Measurements from ENCODE around the gene BAHCC1. TPM values are rescaled to one million over a fixed set of nuclear protein-coding genes. Genes with fewer than 3 reads are reported as not detected.

BAHCC1 gene
- total and polyA plus RNA-seq, 12 donors = 4.8 to 13.1 (median 9.2) TPM

- TF ChIP-seq, protein P1, sequence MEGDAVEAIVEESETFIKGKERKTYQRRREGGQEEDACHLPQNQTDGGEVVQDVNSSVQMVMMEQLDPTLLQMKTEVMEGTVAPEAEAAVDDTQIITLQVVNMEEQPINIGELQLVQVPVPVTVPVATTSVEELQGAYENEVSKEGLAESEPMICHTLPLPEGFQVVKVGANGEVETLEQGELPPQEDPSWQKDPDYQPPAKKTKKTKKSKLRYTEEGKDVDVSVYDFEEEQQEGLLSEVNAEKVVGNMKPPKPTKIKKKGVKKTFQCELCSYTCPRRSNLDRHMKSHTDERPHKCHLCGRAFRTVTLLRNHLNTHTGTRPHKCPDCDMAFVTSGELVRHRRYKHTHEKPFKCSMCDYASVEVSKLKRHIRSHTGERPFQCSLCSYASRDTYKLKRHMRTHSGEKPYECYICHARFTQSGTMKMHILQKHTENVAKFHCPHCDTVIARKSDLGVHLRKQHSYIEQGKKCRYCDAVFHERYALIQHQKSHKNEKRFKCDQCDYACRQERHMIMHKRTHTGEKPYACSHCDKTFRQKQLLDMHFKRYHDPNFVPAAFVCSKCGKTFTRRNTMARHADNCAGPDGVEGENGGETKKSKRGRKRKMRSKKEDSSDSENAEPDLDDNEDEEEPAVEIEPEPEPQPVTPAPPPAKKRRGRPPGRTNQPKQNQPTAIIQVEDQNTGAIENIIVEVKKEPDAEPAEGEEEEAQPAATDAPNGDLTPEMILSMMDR (IDR thresholded peaks at IDR 0.05) = no peak
- intact Hi-C loops (cut with DNase I) = loop anchor here in 1 of 10 donors (5.0 kb wide), 1 partner anchor 41 kb away; no protein-coding TSS in a partner anchor
- DNase-seq = no peak
- no peak for ATAC-seq
- Histone ChIP-seq H3K9me3 (no peaks in the 10 kb centered on the region), H3K4me1 (peaks cover 0 to 11% (median 0%) of the 10 kb centered on the region in 9 donors), H3K27ac (no peak overlapping the region), H3K36me3 (peaks cover 0 to 15% (median 0%) of the 10 kb centered on the region in 9 donors), H3K4me3 (no peak overlapping the region), H3K27me3 (no peaks in the 10 kb centered on the region)
- 90 to 93% methylated on average over 16 to 18 of the region's 18 CpGs for WGBS, 2 donors
These were observed 73.0 kb downstream of the BAHCC1 start for GRCh38 chr17:81468111-81468769.

DNA sequence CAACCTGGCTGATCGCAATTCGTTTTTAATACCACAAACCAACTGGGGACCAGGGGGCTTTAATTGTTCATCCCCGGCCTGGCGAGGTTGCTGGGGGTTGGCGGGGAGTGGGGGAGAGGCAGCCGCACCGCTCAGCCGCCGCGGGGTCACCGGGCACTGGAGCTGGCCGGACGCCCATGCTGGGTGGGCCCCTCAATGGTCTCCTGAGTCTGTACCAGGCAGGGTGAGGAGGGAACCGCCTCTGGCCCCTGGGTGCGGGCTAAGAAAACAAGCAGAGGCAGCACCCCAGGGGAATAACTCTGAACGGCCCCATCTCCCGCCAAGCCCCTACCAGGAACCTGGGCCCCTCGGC is 73.5 kb downstream of the BAHCC1 start:
- intact Hi-C loops (cut with DNase I) = loop anchor here in 1 of 10 donors (5.0 kb wide), 1 partner anchor 41 kb away; no protein-coding TSS in a partner anchor
- ATAC-seq = no peak

GRCh38 chr17:81469266-81469665 is 74.0 kb downstream of the BAHCC1 start:
- no peak for ATAC-seq
- WGBS, 2 donors = 90 to 93% methylated on average over 13 of the region's 13 CpGs
- H3K4me3 ChIP-seq = no peak overlapping the region
- peaks cover 0 to 6% (median 0%) of the 10 kb centered on the region in 9 donors for H3K36me3 ChIP-seq
- TF ChIP-seq, protein P1 (IDR thresholded peaks at IDR 0.05) = no peak
- intact Hi-C loops (cut with DNase I) = loop anchor here in 1 of 10 donors (5.0 kb wide), 1 partner anchor 42 kb away; no protein-coding TSS in a partner anchor
- H3K9me3 ChIP-seq = no peaks in the 10 kb centered on the region
- H3K4me1 ChIP-seq = peaks cover 0 to 11% (median 0%) of the 10 kb centered on the region in 9 donors
- H3K27me3 ChIP-seq = no peaks in the 10 kb centered on the region
- no peak for DNase-seq
- no peak overlapping the region for H3K27ac ChIP-seq

More for the DNA sequence above, 73.5 kb downstream of the BAHCC1 start:
- TF ChIP-seq, protein P1 (IDR thresholded peaks at IDR 0.05) = no peak
- WGBS, 2 donors = 86 to 90% methylated on average over 18 of the region's 18 CpGs
- peaks cover 0 to 10% (median 0%) of the 10 kb centered on the region in 9 donors for H3K36me3 ChIP-seq
- no peaks in the 10 kb centered on the region for H3K9me3 ChIP-seq
- H3K27me3 ChIP-seq = no peaks in the 10 kb centered on the region
- H3K4me1 ChIP-seq = peaks cover 0 to 11% (median 0%) of the 10 kb centered on the region in 9 donors
- no peak for DNase-seq
- no peak overlapping the region for H3K27ac ChIP-seq
- H3K4me3 ChIP-seq = no peak overlapping the region

GRCh38 chr17:81470270-81470943 is 75.2 kb downstream of the BAHCC1 start:
- H3K9me3 ChIP-seq = no peaks in the 10 kb centered on the region
- TF ChIP-seq, protein P1 (IDR thresholded peaks at IDR 0.05) = no peak
- DNase-seq = no peak
- no peaks in the 10 kb centered on the region for H3K36me3 ChIP-seq
- WGBS, 2 donors = 75 to 79% methylated on average over 9 of the region's 9 CpGs
- ATAC-seq = peak in 6 of 8 donors; percentile 41 to 86 (median 49)
- intact Hi-C loops (cut with DNase I) = loop anchor here in 4 of 10 donors (5.0 to 10.0 kb wide), 3 partner anchors 38 to 46 kb away; no protein-coding TSS in a partner anchor
- no peak overlapping the region for H3K27ac ChIP-seq
- H3K27me3 ChIP-seq = no peaks in the 10 kb centered on the region
- H3K4me1 ChIP-seq = peaks cover 0 to 11% (median 0%) of the 10 kb centered on the region in 9 donors
- no peak overlapping the region for H3K4me3 ChIP-seq

Data from heart right ventricle (tissue), 16 donors.